Activated CD8-positive, alpha-beta memory T cell treated with anti-CD3 and anti-CD28 coated beads for 36 hours (primary cell): ENCODE results near the gene SPTBN1. TPM values are rescaled to one million over a fixed set of nuclear protein-coding genes. Genes with fewer than 3 reads are reported as not detected.

Experiments used
- CTCF ChIA-PET: fragments of 350-600 bp; sonication (Branson Sonifier 250); formaldehyde crosslinking; loops from one replicate; lab custom pipeline; 2021; ENCODE audit warnings: antibody characterized with exemption; lab: Charles Lee
- POLR2A ChIA-PET: fragments of 350-600 bp; sonication (Branson Sonifier 250); formaldehyde crosslinking; loops from one replicate; lab custom pipeline; 2021; ENCODE audit warnings: antibody characterized with exemption; lab: Charles Lee
- total RNA-seq, 2 experiments: library from RNA; stranded (reverse); gene quantifications; one replicate each; pipeline ENCODE4 v1.2.3, GENCODE V29; 2021

Gene SPTBN1
- total RNA-seq, 2 experiments from 2014 or later: 42.1 to 42.5 TPM

GRCh38 chr2:54432251-54433015 is 23.7 kb upstream of the SPTBN1 start:
- ChIA-PET CTCF (no interaction called here), POLR2A (no interaction called here)

- ChIA-PET CTCF (no interaction called here), POLR2A (no interaction called here)
Measured at GRCh38 chr2:54434229-54434628, 21.9 kb upstream of the SPTBN1 start.

- CTCF ChIA-PET: no interaction called here
Measured at GRCh38 chr2:54434711-54435110, 21.4 kb upstream of the SPTBN1 start.

DNA sequence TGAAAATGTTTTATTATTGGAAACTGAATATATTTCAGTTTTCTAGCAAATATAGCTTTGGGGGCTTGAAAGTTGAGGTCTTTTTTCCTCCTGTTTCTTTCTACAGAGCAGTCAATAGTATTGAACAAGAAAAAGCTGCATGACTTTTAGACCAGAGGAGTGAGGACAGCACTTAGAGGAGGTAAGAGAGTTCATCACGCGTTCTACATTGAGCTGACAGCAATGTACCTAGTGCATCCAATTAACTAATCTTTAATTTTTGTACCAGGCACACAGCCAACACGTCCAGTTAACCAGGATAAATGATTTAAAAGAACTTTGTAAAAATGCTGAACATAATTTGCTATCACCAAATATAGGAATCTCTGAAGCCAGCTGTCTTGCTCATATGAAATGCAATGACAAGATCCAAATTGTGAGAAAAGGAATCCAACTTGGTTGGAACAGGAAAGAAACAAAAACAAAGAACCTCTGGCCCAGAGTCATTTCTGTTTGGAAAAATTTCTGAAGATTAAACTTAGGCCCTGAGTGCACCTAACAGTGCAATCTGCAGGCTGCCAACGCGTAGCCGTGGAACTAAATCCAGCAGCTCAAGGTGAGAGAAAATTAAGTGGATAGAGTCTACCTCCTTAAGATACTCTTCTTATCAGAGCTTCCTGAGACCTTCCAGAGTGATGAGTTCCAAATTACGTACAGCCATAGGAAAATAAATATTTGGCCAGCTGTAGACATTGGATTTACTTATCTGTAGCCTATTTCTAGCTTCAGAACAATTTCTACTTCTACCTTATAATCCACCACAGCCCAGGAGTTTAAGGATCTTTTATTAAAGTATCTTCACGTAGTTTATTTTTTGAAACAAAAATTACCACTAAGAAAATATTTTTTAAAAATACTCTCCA is 20.6 kb upstream of the SPTBN1 start:
- POLR2A ChIA-PET: no interaction called here
- CTCF ChIA-PET: no interaction called here

More at GRCh38 chr2:54434711-54435110, 21.4 kb upstream of the SPTBN1 start:
- POLR2A ChIA-PET: no interaction called here

GRCh38 chr2:54437588-54437987 is 18.5 kb upstream of the SPTBN1 start:
- CTCF ChIA-PET: no interaction called here

GRCh38 chr2:54438271-54438670 is 17.9 kb upstream of the SPTBN1 start:
- CTCF ChIA-PET: no interaction called here
- POLR2A ChIA-PET: no interaction called here

More at GRCh38 chr2:54437588-54437987, 18.5 kb upstream of the SPTBN1 start:
- POLR2A ChIA-PET: no interaction called here

DNA sequence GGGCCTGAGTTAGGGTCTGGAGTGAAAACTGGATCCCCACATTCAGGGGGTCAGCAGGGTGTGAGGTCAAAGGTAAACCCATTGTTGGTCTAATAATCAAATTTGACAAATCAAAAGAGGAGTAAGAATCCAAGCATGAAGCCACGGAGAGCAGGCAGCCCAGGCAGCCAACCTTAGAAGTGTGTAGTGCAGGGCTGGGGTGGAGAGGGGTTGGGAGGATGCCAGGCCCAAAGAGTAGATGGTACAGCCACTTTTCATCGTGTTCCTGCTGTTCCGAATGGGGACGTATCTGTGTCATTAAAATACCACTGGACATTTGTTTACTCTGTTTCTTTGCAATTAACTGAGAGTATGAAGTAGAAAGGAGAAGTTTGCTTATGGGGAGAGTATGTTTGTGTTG is 16.5 kb upstream of the SPTBN1 start:
- ChIA-PET POLR2A (no interaction called here), CTCF (no interaction called here)

DNA sequence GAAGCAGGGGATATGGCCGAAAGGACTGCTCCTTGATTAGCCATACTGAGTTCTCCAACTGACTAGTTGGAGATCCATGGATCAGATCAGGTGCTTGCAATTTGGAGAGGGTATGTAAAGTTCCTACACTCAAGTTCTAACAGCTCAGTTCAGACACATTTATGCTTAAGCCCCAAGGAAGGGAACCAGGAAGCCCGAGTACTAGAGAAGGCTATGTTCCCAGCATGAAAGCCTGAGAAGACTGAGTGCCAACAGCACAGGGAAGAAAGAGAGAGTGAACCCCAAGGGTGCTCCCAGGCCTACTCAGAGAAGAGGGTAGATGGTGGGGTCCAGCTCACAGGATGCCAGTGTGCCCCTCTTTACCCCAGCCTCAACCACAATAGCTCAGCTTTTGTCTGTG is 16.1 kb upstream of the SPTBN1 start:
- ChIA-PET POLR2A (no interaction called here), CTCF (interaction anchor here (0.5 kb wide), 1 partner anchor 174 kb away, joined by 3 read pairs; no protein-coding TSS in a partner anchor)

- ChIA-PET POLR2A (no interaction called here), CTCF (no interaction called here)
Measured at GRCh38 chr2:54444503-54444902, 11.6 kb upstream of the SPTBN1 start.

- POLR2A ChIA-PET: no interaction called here
Measured at GRCh38 chr2:54446122-54446521, 10.0 kb upstream of the SPTBN1 start.

DNA sequence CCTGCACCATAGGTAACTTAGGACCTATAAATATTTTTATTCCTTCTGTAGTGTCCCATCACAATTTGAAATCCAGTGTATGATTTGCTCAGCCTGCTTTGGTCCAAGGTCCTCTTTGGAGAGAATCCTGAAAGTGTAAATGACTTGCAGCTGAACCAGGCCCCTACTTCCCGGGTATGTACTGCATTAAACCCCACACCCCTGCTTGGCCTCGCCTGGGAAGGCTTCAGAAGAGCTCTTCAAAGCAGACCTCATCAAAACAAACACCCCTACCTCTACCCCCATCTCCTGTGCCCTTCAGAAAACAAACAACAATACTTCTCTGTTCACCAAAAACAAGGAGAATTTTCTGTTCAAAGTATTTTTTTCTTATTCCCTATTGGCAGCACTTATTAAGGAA is 9.5 kb upstream of the SPTBN1 start:
- POLR2A ChIA-PET: no interaction called here
- CTCF ChIA-PET: no interaction called here

More at GRCh38 chr2:54446122-54446521, 10.0 kb upstream of the SPTBN1 start:
- CTCF ChIA-PET: no interaction called here

- CTCF ChIA-PET: no interaction called here
Measured at GRCh38 chr2:54454548-54455130, 1.5 kb upstream of the SPTBN1 start.

GRCh38 chr2:54455131-54455562 is 980 bp upstream of the SPTBN1 start:
- CTCF ChIA-PET: no interaction called here

More at GRCh38 chr2:54454548-54455130, 1.5 kb upstream of the SPTBN1 start:
- POLR2A ChIA-PET: no interaction called here

GRCh38 chr2:54456362-54456611 is 160 bp downstream of the SPTBN1 start:
- ChIA-PET POLR2A (no interaction called here), CTCF (no interaction called here)

More at GRCh38 chr2:54455131-54455562, 980 bp upstream of the SPTBN1 start:
- POLR2A ChIA-PET: no interaction called here

DNA sequence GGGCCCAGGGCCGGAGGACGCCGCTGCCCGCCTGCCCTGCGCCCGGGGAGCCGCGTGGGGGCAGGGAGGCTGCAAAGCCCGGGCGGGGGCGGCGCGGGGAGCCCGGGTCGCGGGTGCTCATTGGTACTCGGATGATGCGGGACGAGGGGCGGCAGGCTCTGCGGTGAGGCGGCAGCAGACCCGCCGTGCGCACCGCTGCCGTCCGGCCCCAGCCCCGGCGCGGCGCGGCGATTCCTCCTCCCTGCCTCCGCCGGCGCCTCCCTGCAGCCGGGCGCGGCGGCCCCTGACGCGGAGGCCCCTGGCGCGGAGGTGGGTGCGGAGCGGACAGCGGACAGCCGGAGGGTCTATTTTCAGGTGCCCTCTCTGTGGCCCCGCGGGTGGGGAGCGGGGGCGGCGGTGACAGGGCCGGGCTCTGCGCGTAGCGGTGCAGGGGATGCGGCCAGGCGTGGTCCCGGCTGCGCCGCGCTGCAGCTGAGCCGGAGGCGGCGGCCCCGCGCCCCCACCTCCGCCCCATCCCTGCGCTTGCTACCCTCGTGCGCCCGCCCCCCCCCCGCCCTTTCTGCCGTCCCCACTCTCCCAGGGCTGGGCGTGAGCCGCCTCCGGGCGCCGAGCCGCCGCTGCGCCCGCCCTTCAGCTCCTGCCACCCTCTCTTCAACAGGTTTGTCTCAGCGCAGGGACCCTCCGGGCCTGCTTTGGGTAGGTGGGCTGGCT is 640 bp downstream of the SPTBN1 start:
- CTCF ChIA-PET: no interaction called here
- POLR2A ChIA-PET: no interaction called here

DNA sequence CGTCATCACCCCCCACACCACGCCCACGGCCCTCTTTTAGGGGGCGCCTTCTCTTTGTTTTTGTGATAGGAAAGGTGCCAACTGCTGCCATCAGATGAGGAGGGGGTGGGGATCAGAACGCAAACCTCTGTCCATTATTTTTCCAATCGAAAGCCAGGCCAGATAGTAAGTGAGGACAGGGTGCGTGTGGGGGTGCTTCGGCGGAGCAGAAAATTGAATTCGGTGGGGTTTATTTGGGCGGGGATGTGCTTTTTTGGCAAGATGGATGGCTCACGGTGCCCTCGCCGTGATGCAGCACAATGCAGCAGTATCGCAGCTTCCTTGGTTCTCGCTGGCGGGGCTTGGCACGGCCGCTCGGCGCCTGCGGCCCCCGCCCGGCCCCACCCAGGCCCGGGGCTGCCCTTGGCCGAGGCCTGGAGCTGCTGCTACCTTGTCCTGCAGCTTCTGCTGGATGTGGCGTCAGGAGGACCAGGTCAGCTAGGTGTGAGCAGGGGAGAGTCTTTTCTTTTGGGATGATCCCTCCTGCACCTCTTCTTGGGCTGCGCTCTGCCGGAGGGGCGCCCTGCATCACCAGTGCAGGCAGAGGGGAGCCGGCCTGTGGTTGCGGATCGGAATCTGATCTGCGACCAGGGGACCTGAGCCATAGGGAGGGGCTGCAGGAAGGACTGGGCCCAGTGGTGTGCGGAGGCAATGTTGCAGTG is 1.3 kb downstream of the SPTBN1 start:
- ChIA-PET POLR2A (no interaction called here), CTCF (no interaction called here)

GRCh38 chr2:54459037-54459441 is 2.9 kb downstream of the SPTBN1 start:
- CTCF ChIA-PET: no interaction called here
- POLR2A ChIA-PET: no interaction called here

DNA sequence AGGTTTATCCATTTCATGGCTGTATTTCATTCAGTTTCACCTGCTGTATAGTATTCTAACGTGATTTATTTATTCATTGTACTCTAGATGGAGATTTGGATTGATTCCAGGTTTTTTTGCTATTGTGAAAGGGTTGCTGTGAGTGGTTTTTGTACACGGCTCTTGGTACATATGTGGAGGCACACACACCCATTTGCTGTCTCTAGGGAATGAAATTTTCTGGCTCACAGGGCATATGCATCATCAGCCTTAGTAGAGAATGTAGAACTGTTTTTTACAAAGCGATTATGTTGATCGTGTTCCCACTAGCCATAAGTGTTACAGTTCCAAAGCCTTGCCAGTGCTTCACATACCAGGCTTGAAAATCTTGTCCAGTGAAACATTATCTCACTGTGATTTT is 5.1 kb downstream of the SPTBN1 start:
- ChIA-PET CTCF (no interaction called here), POLR2A (no interaction called here)

- ChIA-PET CTCF (no interaction called here), POLR2A (no interaction called here)
Measured at GRCh38 chr2:54464341-54464740, 8.2 kb downstream of the SPTBN1 start.
